GM19351 (cell line): ENCODE data around the gene FLNB.
A peak's percentile ranks its signal among the peaks of the same experiment; 100 is the strongest.

Experiments used
- ATAC-seq: cut with Tn5 transposase; IDR thresholded peaks from one replicate; pipeline ENCODE4 v1.9.1; 2021; ENCODE audit warnings: mild to moderate bottlenecking, moderate library complexity; ENCODE audit not compliant: unreplicated experiment

The FLNB gene

GRCh38 chr3:58177747-58178527 lies 169.7 kb downstream of the FLNB start:
- ATAC-seq, result peak; percentile 85

- no peak for ATAC-seq
Measured at GRCh38 chr3:58178528-58179234, 170.5 kb downstream of the FLNB start.

GRCh38 chr3:58179235-58180098 lies 171.2 kb downstream of the FLNB start:
- no peak for ATAC-seq

- no peak for ATAC-seq
Measured at GRCh38 chr3:58180099-58180880, 172.1 kb downstream of the FLNB start.

- ATAC-seq, result no peak
Measured at GRCh38 chr3:58180940-58181587, 172.8 kb downstream of the FLNB start.

GRCh38 chr3:58183221-58183620 lies 175.0 kb downstream of the FLNB start:
- ATAC-seq, result no peak

- ATAC-seq, result no peak
Measured at GRCh38 chr3:58183891-58184290, 175.7 kb downstream of the FLNB start.

GRCh38 chr3:58184309-58184981 lies 176.2 kb downstream of the FLNB start:
- no peak for ATAC-seq

- ATAC-seq, result no peak
Measured at GRCh38 chr3:58184982-58185360, 176.7 kb downstream of the FLNB start.

GRCh38 chr3:58188173-58188564 lies 179.9 kb downstream of the FLNB start:
- no peak for ATAC-seq

- no peak for ATAC-seq
Measured at GRCh38 chr3:58188921-58189451, 180.8 kb downstream of the FLNB start.

GRCh38 chr3:58189691-58190090 lies 181.5 kb downstream of the FLNB start:
- ATAC-seq, result no peak

GRCh38 chr3:58190291-58190690 lies 182.1 kb downstream of the FLNB start:
- no peak for ATAC-seq

GRCh38 chr3:58190882-58191281 lies 182.7 kb downstream of the FLNB start:
- ATAC-seq, result no peak

- ATAC-seq, result no peak
Measured at GRCh38 chr3:58191361-58191991, 183.3 kb downstream of the FLNB start.

GRCh38 chr3:58192069-58192468 lies 183.8 kb downstream of the FLNB start:
- no peak for ATAC-seq

- ATAC-seq, result no peak
Measured at GRCh38 chr3:58193682-58194407, 185.6 kb downstream of the FLNB start.

GRCh38 chr3:58197588-58197987 lies 189.4 kb downstream of the FLNB start:
- ATAC-seq, result no peak
